Measurements from ENCODE around the gene SP3.
"Not testable (repeated sequence)": the region's sequence is repeated elsewhere in the genome, so short reads cannot be mapped to it uniquely, and the experiment has no call there.

Gene SP3

GRCh38 chr2:173889464-173889863 is 75.7 kb downstream of the SP3 start:
- DNase-seq (ENCODE audit: low read depth) = not testable (repeated sequence)

DNA sequence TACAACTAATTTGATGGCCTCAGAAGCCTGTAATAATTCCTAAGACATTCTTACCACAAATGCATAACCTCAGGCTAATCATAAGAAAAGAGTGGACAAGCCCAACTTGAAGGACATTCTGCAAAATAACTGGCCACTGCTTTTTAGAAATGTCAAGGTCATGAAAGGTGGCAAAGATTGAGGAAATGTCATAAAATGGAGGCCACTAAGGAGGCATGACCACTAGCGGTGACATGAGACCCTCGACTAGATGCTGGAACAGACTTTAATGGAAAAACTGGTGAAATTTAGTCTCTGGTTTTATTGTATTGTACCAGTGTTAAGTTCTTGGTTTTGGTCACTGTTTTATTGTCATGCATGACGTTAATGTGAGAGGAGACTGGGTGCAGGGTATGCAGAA is 78.6 kb downstream of the SP3 start:
- no peak for DNase-seq (ENCODE audit: low read depth)

DNA sequence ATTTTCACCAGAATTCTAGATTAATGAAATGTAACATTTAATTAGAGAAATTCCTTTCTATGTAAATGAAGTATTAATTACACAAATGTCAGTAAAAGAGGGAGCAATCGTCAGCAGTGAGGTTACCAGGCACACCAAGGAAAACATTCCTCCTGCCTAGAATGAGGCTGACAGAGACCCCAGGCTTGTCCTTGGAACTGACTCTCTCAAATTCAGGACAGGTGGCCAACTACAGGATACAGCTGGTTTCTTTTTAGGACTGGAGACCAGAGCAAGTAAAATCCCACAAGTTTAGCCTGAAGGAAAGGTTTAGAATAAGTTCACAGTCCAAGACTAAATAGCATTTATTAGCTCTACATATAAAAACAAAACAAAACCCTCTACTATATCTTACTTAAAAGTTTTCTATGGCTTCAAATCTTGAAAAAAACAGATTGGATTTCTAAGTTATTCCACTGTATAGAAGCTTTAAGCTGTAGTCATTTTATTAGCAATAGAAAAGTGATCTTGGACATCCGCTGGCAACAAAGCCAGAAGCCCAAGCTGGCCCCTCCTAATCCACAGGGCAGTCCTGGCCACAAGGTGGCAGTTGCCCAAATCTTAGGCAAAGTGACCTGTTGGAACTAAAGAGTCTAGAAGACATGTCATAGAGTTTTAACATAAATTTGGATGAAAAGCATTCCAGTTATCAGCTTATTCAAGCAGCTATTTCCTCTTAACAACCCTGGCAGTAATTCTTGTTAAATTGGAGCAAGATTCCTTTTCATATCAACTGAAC is 81.0 kb downstream of the SP3 start:
- DNase-seq (ENCODE audit: low read depth) = no peak

DNA sequence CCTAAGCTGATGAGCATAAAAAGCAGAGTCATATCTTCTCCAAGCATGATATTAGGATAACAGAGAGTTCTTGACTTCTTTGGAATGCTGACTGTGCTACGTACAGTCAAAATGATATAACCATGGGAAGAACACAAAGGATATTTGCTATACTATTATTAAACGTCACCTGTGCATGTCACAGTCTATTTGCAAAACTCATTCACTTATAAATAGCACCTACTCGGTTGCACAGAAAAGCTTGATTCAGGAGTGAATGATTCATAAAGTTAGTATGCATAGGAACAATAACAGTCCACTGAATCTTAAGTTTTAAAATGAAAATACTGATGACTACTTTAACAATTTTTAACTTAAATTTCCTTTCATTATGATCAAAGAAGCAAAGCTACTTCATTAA is 83.3 kb downstream of the SP3 start:
- no peak for DNase-seq (ENCODE audit: low read depth)

GRCh38 chr2:173881461-173881860 is 83.7 kb downstream of the SP3 start:
- DNase-seq (ENCODE audit: low read depth) = no peak

- no peak for DNase-seq (ENCODE audit: low read depth)
Measured at GRCh38 chr2:173880561-173880960, 84.6 kb downstream of the SP3 start.

DNA sequence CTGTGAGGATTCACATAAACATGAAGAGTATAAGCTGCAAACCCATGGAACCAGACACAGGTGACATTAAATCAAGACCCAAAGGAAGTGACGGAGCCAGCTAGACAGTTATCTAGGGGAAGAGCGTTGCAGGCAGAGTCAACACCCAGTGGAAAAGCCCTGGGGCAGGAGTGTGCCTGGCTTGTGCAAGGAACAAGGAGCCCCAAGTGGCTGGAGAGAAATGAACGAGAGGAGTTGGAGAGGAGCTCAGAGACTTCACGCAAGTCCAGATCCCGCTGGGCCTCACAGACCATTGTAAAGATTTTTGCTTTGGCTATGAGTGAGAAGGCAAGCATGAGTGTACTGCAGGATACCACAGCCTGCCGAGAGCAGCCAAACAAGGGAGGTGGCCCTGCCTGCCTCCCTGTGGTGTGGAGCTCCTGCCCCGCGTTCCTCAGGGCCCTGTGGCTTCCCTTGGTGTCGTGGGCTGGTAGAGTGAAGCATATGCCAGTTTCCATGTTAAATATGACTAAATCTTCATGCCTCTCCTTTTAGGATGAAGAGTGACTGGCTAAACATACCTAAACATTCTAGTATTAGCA is 88.2 kb downstream of the SP3 start:
- no peak for DNase-seq (ENCODE audit: low read depth)

DNA sequence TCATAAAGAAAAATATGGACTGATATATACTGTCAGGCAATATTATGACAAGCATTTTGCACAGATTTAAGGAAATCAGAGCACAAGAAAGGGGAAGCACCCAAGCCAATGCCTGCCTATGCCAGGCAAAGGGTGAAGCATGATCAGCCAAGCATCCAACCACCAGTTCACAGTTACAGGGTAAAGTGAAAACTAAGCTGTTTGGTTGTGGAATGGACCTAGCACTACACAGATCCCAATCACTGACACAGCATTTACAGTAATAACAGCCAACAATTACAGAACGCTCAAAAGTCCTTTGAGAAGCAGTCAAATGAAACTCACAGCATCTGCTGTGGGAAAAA is 90.3 kb downstream of the SP3 start:
- no peak for DNase-seq (ENCODE audit: low read depth)

- no peak for DNase-seq (ENCODE audit: low read depth)
Measured at GRCh38 chr2:173874003-173874893, 90.9 kb downstream of the SP3 start.

DNA sequence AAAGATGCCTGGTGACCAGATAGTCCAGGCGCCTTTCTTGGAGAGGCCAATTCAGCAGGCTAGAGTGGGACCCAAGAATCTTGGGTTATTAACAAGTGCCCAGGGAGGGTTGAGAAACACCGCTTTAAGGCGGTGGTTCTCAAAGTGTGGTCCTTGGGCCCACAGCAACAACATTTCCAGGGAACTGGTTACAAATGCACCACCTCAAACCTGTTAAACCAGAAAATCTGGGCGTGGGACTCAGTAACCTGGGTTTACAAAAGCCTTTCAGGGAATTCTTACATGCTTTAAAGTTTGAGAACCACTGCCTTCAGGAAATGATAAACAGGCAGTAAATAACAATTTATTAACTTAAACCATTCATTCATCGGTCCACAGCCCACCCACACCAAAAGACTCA is 92.5 kb downstream of the SP3 start:
- no peak for DNase-seq (ENCODE audit: low read depth)

DNA sequence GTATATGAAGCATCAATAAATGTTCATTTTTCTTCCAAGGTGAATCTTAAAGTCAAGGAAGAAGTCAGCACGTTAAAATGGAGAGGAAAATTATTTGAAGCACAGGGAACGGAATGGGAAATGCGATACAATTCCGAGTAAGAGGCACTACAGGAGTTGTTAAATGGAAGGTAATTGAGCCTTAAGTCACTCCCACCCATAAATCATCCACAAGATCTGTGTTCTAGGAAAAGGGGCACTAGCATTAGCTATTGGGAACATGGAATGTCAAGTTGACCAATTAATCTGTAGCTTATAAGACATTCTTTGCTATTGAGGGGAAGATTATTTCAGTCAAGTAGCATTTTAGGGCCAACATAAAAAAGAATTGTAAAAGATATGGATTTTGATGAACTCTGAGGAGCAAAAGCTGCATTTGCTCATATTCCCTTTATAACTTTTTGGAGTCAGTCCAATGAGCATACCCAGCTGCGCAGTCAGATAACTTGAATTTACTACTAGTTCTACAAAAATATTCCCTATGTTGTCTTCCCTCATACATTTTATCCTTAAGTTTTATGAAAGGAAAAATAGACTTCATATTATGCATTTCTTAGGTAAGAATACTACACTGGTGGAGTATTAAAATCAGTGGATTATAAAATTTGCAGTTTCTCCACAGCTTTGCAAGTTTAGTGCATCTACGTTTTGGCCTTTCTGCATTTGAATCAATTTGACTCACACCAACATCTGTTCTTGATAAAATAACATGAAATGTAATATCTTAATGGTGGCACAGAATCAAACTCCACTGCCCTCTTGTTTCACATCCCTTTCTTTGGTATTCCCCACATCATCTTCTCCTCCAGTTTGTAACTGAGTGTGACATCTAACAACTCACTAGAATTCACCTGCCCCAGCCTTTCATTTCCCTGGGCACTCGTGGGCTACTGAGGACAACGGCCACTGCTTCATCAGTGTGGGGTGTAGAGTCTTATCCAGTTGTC is 95.6 kb downstream of the SP3 start:
- no peak for DNase-seq (ENCODE audit: low read depth)

DNA sequence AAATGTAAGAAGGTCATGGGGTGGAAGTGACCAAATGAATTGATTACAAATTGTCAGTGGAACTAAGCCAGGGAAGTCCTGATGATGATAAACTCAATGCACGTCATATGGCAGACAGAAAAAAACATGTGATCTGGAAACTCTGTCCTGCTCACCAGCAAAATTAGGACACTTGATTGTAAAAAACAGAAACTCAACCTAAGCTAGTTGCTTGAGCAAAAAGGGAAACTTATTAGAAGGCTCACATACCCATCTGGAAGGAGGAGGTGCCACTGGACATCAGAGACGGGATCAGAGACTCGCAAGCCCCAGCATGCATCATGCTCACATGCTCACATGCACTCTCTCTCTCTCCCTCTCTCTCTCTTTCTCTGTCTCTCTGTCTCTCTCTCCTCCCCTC is 96.8 kb downstream of the SP3 start:
- no peak for DNase-seq (ENCODE audit: low read depth)

- DNase-seq (ENCODE audit: low read depth) = no peak
Measured at GRCh38 chr2:173866874-173867618, 98.1 kb downstream of the SP3 start.

GRCh38 chr2:173865971-173866873 is 99.0 kb downstream of the SP3 start:
- no peak for DNase-seq (ENCODE audit: low read depth)

DNA sequence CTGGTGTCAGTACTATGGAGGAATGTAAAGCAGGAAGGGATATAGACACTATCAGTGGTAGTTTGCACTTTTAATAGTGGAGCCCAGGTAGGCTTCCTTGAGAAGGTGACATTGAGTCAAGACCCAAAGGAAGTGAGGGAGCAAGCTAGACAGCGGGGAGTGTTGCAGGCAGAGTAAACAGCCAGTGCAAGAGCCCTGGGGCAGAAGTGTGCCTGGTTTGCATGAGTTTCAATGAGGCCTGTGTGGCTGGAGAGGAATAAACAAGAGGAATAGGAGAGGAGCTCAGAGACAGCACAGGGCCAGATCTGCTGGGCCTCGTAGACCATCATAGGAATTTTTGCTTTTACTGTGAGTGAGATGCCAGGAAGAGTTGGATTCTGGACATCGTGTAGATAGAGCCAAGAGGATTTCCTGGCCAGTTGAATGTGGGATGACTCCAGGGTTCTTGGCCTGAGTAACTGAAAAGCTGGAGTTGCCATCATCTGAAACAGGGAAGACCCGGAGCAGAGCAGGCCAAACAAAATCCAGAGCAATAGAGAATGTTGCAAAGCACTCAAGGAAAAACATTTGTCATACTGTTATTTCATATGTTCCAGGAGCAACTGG is 102.5 kb downstream of the SP3 start:
- no peak for DNase-seq (ENCODE audit: low read depth)

GRCh38 chr2:173860566-173860965 is 104.6 kb downstream of the SP3 start:
- no peak for DNase-seq (ENCODE audit: low read depth)

DNA sequence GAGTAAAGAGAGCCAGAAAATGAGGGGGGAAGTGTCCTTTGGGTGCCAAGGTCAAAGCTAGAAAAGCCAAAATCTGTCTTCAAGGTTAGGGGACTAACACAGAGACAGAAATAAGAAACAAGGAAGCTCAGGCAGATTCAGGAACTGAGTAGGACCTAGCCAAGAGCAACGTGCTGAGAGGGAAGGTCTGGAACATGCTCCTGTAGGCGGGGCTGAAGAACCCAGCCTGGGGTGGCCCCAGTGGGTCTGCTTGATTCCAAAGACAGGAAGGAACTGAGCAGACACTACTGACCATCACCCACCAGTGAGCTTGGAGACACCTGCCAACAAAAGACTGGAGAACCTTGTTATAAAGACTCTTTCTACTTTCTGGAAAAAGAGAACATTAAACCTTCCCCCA is 105.1 kb downstream of the SP3 start:
- no peak for DNase-seq (ENCODE audit: low read depth)

DNA sequence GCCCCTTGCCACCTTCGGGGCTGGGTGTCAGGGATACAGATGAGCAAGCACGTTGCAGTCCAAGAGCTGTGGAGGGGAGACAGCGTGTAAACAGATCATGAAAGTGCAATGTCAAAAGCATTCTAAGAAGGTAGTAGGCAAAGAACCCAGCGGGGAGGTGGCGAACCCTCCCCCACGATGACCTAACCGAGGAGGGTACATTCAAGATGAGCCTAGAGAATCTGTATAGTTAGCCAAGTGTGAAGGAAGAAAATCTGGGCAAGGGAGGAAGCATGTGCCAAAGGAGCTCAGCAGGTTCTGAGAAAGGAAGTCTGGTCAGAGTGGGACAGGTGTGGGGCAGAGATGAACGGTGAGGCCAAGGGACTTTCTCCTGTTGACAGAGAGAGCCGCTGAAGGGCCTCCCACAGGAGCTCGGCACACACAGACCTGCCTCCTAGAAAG is 106.9 kb downstream of the SP3 start:
- no peak for DNase-seq (ENCODE audit: low read depth)
